Stimulated activated CD8-positive, alpha-beta memory T cell treated with anti-CD3 and anti-CD28 coated beads, Interleukin-2, amount 100 ng/mL, for 48 hours (primary cell): ENCODE data around the gene DDX47.
"Not testable (repeated sequence)": the region's sequence is repeated elsewhere in the genome, so short reads cannot be mapped to it uniquely, and the experiment has no call there.

ENCODE experiments used
- DNase-seq, 2 donors: peaks; one replicate each; pipeline ENCODE4 v3.0.0-alpha.2; 2020; ENCODE audit warnings: low read depth in 2 of 2

Gene DDX47

DNA sequence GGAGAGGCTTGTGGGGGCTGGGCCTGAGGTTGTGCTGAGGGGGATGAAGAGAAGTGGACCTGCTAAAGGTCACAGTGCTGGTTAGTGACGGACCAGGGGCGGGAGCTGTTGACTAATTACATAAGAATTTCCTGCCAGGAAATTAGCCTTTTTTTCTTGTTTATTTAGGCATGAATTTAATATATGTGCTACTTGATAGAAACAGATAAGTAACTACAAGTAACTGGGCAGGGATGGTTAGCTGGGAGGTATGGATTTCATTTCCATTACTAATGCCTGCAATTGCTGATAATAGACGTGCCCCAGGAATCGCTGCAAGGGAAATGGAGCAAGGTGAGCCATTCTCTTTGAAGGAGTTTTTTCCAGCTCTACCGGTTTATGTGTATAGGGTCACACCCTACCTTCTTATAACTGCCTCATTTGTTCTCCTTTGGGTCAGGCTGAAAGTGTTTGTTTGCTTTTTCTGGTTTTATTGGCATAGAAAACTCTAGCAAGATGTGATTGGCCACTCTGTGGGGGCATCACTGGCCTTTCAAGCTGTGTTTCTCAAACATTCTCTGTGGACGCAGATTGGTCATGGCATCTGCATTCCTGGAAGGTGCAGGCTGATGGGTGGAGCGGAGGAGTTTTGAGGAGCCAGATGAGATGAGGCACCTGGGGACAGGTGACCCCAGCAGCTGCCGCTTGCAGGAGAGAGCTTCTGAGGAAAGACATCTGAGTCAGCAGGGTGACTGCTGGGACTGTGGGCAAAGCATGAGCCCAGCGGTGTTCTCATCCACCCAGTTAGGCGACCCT lies 59.2 kb downstream of the DDX47 start:
- no peak for DNase-seq

DNA sequence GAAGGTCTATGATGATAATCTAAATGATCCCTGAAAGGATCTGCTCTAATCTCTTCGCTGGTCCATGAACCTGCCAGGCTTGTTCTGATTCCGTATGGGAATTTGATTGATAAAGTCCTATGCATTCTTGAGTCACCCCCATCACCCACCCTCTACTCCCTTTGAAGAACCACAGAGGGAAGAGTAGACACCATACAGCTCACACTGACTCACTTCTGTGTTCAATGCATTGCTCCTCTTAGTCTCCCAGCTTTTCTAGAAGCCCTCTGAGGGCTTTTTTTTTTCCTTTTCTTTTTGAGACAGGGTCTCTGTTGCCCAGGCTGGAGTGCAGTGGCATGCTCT lies 59.8 kb downstream of the DDX47 start:
- no peak for DNase-seq

DNA sequence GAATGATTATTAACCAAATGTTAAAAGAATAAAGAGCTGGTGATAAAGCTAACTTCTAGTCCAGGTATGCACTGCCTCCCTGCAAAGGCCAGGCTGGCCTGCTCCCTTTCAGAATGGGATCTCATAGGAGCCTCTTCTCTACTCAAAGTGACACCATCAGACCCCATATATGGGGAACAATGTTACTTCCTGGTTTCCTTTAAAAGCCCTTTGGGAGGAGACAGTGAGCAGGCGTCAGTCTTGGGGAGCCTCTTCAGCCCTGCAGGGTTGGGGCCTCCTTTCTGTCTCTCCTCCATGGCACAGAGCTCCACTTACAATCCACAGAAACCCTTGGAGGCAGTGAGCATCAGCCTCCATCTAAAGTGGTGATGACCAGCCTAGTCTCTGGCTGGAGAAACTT lies 60.9 kb downstream of the DDX47 start:
- DNase-seq, result no peak

DNA sequence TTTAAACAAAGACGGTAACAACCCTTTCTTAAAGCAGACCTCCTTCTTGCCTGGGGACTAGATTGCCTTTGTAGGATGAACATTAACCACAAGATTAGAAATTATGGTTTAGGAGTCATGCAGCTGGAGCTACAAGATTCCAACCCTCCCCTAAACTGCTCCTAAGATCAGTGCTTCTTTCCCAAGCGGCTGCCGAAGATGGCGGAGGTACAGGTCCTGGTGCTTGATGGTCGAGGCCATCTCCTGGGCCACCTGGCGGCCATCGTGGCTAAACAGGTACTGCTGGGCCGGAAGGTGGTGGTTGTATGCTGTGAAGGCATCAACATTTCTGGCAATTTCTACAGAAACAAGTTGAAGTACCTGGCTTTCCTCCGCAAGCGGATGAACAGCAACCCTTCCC lies 62.2 kb downstream of the DDX47 start:
- not testable (repeated sequence) for DNase-seq

DNA sequence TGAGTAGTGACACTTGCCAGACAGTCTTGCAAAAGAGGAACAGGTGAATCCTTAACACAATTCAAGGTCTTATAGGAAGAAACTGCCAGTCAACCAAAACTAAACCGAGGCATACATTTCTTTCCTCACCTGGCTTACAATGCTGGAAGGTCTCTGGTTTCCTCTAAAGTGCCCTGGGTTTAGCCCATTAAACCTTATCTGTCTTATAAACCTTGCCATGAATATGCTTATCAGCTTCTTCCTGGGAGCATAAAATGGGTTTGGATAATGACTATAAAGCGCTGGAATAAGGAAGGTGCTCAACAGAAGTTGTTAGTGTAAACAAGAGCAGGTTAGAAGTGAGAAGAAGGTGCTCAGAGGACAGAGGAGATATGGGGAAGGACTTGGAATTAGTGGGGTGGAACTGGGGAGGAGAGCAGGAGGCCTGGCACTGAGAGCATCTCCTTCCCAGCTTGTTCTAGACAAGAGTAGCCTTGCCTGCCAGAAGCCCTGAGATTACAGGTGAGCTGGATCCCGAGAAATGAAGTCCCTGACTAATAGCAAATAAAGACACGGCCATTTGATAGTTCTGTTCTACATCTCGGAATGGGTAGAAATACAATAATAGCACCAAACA lies 64.1 kb downstream of the DDX47 start:
- no peak for DNase-seq

DNA sequence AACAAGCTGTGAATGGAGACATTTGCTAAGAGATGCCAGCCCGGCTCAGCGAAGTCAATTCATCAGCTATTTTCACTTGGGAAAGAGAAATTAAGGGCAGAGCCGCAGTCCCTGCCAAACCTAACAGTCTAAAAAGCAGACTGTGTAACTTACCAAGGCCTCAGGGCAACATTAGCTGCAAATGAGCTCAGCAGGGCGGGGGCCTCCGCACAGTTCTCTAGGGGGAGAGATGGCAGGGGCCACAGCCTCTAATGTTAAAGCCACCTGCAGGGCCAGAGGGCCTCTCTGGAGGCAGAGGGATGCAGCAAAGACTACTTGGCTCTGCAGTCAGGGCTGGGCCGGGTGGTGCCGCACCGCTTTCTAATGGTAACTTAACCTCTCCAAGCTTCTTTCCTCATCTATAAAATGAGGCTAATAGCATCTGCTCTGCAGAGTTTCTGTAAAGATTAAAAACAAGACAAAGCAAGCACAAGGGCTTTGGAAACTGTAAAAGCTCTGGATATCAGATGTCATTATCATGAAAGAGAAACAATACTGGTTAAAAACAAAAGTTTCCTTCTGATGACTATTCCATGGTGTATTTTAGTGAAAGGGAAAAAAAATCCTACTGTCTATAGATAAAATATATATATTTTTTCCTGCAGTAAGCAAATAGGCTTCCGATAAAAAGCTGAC lies 64.8 kb downstream of the DDX47 start:
- DNase-seq, result no peak
